GM18909 (cell line): ENCODE measurements around the gene FAAH.

ENCODE experiments used
- ATAC-seq: cut with Tn5 transposase; IDR thresholded peaks from one replicate; pipeline ENCODE4 v1.9.1; 2021; ENCODE audit warnings: mild to moderate bottlenecking; ENCODE audit not compliant: unreplicated experiment, poor library complexity

Gene FAAH

GRCh38 chr1:46448109-46448911, 54.2 kb downstream of the FAAH start:
- ATAC-seq: no peak

DNA sequence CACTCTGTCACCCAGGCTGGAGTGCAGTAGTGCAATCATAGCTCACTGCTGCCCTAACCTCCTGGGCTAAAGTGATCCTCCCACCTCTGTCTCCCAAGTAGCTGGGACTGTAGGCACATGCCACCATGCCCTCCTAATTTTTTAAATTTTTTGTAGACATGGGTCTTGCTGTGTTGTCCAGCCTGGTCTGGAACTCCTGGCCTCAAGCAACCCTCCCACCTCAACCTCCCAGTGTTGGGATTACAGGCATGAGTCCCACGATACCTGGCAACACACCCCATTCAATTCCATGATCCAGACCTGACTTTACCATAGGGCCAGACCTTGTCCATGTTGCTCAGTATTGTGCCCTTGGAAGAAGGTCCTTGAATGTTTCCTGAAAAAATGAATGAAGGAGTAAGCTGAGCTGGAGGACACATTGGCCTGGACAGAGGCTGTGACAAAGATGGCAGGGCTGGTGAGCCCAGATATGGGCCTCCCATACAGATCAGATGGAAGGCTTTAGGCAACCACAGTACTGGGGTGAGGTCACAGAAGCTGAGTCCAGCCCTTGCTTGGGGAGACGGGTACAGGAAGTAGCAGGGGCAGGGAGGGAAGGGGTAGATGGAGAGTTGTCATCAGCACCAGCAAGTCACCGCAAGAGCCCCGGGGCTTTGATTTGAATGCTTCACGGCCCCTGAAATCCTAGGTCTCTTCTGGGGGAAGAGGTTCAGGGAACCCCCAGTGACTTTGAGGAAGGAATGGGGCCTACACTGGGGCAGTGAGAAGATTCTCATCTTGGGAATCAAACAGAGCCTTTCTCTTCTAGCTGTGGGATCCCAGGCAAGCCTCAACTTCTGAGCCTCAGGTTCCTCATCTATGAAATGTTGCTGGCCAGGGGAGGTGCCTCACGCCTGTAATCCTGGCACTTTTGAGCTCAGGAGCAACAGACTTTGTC, 55.4 kb downstream of the FAAH start:
- no peak for ATAC-seq

DNA sequence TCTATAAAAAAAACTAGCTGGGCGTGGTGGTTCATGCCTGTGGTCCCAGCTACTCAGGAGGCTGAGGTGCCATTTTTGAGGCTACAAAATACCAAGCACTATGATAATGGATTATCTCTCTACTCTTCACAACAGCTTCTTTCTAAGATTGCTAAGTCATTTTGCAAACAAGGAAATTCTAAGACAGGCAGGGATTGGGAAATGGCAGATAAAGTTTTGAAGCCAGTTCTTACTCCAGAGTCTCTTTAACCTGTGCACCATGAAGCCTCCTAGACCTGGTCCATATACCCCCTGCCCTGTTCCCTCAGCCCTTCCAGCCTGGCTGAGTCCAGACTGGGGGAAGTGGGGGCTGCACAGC, 56.0 kb downstream of the FAAH start:
- ATAC-seq: no peak

DNA sequence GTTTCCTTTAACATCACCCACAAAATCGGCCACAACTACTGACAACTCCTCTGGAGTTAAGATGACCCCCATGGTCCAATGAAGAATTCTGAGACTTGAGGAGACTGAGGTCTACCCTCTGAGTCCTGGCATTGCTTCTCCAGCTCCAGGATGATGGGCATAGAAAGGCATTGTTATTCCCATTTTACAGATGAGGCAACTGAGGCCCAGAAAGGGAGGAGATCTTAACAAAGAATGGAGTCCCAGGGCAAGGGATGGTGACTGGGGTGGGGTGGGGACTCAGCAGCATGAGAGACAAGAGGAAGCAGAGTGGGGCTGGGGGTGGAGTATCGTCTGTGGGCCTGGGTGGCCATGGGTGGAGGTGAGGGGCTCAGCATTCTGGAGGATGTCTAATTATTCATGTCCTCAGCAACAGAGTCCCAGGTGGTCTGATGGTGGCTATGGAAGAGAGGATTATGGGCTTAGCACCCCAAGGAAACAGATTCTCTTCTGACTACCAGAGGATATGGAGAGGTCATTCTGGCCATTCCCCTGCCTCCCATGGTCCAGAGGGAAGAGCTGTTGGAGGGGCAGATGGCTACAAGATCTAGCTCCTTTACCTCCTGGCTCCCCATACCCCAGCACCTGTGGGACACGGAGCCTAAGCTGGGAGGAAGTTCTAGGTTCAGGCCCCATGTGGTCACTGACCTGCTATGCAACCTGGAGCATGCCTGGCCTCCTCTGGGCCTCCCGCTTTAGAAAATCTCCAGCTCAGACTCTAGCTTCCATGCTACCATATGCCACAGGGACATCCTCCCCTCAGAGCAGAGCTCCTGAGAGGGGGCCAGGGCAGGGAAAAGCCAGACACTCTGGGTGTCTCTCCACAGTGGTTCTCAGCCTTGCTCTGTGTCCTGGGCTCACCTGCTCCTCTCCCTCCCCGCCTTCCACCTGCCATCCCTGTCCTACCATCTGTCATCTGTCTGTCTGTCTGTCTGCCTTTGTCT, 58.1 kb downstream of the FAAH start:
- no peak for ATAC-seq

- ATAC-seq: no peak
These were observed 58.8 kb downstream of the FAAH start for GRCh38 chr1:46452931-46453325.

DNA sequence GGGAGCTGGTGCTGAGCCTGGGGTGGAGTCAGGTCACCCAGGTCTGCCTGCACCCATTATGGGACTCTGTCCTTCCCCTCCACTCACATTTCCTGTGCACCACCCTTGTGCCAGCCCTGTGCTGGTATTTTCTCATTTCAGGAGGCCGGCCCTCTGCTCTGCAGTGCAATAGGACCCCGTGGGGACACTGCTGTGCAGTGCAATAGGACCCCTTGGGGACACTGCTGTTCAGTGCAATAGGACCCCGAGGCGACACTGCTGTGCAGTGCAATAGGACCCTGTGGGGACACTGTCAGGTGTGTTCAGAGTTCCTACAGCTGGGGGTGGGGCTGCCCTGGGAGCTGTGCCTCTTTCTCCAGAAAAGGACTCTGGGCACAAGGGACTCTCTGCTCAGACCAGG, 59.3 kb downstream of the FAAH start:
- no peak for ATAC-seq

GRCh38 chr1:46455951-46456350, 61.8 kb downstream of the FAAH start:
- ATAC-seq: no peak

DNA sequence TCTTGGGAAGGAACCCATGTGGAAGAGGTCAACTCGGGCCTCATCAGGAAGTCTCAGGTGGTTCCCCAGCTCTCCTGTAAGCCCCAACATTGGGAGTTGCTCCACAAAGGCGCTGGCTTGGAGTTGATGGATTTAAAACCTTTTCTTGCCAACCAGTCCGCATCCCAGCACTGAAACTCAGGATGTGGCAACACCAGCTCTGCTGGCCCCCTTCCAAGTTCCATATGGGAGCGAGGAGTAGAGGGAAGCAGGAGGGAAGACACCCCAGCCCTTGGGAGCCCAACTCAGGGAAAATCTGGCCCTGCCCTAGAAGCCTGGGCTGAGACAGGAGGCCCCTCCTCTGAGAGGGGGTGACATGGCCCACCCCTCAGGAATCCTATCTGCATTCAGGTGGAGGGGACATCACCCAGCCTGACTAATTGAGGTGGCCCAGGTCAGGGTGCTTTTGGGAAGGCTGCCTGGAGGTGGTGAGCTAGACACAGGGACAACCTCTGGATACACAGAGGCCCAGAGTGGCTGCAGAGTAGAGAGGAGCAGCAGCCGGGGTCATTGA, 62.4 kb downstream of the FAAH start:
- ATAC-seq: no peak

DNA sequence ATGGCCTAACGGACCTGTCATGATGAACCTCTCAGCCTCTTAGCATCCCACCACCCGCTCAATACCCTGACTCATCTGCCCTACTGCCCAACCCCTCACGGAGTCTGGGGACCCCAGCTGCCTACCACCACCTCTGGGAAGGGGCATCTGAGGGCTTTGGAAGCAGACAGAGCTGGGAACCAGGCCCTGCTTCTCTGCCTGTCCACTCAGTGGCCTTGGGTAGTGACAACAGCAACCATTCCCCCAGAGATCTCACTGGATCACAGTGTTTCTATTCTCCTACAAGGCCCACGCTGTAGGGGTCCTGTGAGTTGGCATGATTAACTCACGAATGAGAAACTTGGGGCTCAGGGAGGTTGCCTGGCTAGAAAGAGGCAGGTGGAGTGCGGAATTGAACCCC, 63.1 kb downstream of the FAAH start:
- ATAC-seq: no peak

- no peak for ATAC-seq
These were observed 64.1 kb downstream of the FAAH start for GRCh38 chr1:46458190-46458589.

- ATAC-seq: no peak
These were observed 64.7 kb downstream of the FAAH start for GRCh38 chr1:46458846-46459245.

GRCh38 chr1:46459315-46459714, 65.2 kb downstream of the FAAH start:
- no peak for ATAC-seq

DNA sequence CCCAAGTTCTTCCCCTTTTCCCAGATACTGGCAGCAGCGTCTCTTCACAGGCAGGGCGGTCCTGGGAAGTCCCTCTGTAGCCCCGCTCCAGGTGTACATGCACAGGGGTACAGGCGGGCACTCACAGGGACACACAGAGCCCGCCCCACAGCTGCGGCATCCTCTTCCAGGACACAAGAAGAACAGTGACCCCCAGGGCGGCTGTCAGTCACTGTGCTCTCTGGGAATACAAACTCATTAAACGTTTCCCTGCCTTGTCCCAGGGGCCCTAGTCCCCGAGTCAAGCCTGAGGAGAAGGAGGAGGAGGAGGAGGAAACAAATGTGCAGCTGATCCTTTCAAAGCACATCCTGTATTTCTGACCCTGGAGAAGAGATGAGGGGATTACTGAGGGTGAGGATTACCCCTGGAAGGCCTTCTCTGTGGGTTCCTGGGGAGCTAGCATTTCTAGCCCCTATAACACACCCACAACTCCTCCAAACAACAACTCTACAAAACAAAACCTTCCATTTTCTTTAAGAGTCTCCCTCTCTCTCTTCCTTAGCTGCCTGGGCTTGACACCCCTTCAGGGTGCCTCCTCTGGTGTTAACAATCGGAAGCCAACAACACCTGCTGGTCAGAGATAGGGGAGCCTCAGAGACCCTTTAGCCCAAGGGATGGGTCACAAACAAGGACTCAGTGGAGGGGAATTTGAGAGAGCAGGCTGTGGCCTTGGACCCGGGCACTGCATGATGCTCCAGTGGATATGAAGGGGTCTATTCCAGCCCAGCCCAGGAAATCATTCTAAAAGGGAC, 67.1 kb downstream of the FAAH start:
- ATAC-seq: no peak

DNA sequence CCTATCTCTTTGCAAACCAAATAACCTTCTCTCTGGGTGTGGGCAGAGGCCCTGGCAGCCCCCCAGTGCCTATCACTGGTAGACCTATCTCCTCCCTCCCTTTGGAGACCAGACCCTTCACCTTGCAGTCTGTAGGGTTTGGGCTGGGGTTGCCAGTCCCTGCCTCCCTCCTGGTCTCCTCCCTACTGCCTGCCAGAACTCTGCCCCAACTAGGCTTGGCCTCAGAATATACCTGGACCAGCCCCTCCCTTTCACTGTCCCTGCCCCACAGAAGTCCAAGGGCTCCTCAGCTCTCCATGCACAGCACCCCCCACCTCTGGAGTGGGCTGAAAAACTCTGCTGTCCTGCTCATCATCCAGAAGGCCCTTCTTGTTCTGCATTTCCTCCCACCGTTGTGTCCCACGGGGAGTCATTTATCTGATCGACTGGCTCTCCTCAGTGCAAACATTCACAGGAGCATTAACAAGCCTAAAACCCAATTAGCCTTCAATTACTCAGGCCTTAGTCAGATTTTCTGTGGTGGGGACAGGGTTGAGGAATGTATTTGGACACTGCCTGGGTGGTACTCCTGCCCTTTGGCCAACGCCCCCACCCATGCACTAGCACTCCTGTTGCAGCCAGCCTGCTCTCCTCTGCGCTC, 67.8 kb downstream of the FAAH start:
- ATAC-seq: no peak
